ENCODE results near the gene TMEM179. TPM values are rescaled to one million over a fixed set of nuclear protein-coding genes. Genes with fewer than 3 reads are reported as not detected.
"Not testable (repeated sequence)": the region's sequence is repeated elsewhere in the genome, so short reads cannot be mapped to it uniquely, and the experiment has no call there.

The TMEM179 gene
- total RNA-seq, 2 donors from 2014 or later, result 1.4 to 6.0 TPM

DNA sequence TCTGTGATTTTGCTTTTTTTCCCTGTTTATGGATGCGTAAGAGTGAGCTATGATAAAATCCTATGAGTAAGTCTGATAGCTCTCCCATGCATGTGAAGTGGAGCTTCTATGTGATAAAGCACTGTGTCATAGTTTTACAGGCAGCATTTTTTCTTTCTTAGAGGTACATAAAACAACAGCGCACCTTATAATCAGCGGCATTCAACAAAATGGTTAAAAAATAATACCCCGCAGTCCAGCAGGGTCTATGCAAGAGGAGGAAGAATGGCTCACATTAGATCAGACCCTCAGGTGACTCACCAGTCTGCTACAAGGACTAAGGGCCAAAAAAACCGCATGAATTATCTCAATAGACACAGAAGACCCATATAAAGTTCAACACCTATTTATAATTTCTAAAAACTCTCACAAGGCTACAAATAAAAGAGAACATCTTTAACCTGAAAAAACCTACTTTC is 33.0 kb upstream of the TMEM179 start:
- intact Hi-C loops (cut with DNase I), result loop anchor here (5.0 kb wide), 1 partner anchor 500 kb away; the partner anchor contains the start of gene KIF26A
- H3K4me1 ChIP-seq (replicated peaks), result no peaks in the 10 kb centered on the region
- 64% methylated on average over 5 of the region's 5 CpGs for WGBS
- H3K27ac ChIP-seq, result no peak overlapping the region
- H3K36me3 ChIP-seq, result no peaks in the 10 kb centered on the region
- no peak for DNase-seq (ENCODE audit: low spot score)
- TF ChIP-seq POLR2AphosphoS5 (IDR thresholded peaks at IDR 0.05), result no peak
- no peak for TF ChIP-seq POLR2A (IDR thresholded peaks at IDR 0.05)
- TF ChIP-seq, protein P1, sequence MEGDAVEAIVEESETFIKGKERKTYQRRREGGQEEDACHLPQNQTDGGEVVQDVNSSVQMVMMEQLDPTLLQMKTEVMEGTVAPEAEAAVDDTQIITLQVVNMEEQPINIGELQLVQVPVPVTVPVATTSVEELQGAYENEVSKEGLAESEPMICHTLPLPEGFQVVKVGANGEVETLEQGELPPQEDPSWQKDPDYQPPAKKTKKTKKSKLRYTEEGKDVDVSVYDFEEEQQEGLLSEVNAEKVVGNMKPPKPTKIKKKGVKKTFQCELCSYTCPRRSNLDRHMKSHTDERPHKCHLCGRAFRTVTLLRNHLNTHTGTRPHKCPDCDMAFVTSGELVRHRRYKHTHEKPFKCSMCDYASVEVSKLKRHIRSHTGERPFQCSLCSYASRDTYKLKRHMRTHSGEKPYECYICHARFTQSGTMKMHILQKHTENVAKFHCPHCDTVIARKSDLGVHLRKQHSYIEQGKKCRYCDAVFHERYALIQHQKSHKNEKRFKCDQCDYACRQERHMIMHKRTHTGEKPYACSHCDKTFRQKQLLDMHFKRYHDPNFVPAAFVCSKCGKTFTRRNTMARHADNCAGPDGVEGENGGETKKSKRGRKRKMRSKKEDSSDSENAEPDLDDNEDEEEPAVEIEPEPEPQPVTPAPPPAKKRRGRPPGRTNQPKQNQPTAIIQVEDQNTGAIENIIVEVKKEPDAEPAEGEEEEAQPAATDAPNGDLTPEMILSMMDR (IDR thresholded peaks at IDR 0.05), result no peak
- H3K9me3 ChIP-seq, result no peaks in the 10 kb centered on the region
- no peaks in the 10 kb centered on the region for H3K27me3 ChIP-seq (replicated peaks; ENCODE audit: insufficient read depth)
- H3K4me3 ChIP-seq, result no peak overlapping the region

DNA sequence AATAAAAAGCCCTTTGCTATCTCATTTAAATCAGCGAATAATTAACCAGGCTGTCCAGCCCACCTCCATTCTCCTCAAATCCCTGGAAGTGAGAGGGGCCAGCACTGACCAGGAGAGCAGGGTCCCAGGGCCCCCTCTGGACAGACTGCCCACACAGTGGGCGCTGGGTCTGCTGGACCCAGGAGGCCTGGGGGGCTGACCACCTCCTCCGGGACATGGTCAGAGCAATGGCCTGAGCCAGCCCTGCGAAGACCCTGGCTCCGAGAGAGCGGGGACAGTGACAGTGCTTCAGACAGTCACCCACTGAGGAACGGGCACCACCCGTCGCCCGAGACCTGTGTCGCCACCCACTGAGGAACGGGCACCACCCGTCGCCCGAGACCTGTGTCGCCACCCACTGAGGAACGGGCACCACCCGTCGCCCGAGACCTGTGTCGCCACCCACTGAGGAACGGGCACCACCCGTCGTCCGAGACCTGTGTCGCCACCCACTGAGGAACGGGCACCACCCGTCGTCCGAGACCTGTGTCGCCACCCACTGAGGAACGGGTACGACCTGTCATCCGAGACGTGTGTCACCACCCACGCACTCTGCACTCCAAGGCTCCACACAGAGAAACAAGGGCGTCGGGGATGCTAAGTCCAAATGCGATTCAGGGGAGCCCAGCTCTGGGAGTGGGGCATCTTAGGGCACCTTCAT is 32.4 kb upstream of the TMEM179 start:
- not testable (repeated sequence) for DNase-seq (ENCODE audit: low spot score); H3K27me3 ChIP-seq (replicated peaks; ENCODE audit: insufficient read depth); H3K9me3 ChIP-seq; H3K4me3 ChIP-seq; H3K36me3 ChIP-seq; H3K27ac ChIP-seq; H3K4me1 ChIP-seq (replicated peaks)
- intact Hi-C loops (cut with DNase I), result loop anchor here (5.0 kb wide), 1 partner anchor 500 kb away; the partner anchor contains the start of gene KIF26A
- WGBS, result 75% methylated on average over 38 of the region's 39 CpGs

DNA sequence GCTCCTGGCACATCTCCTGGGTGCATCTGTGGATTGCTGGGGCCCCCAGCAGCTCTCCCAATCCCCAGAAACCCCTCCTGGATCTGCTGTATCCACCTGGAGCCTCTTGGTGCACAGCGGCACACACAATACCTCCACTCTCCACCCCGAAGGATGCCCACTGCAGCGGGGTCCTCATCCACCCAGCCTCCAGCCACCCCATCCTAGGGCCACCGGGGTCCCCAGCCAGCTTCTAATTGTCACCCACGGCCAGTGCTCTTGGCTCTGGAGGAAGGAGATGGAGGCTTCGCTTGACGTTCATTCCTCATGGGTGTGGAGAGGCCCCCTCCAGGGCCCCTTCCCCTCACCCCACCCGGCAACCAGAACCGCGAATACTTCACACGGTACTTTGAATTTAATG is 31.6 kb upstream of the TMEM179 start:
- TF ChIP-seq, protein P1 (IDR thresholded peaks at IDR 0.05), result no peak
- TF ChIP-seq POLR2A (IDR thresholded peaks at IDR 0.05) (no peak), POLR2AphosphoS5 (IDR thresholded peaks at IDR 0.05) (no peak)
- DNase-seq (ENCODE audit: low spot score), result no peak
- H3K36me3 ChIP-seq, result no peaks in the 10 kb centered on the region
- intact Hi-C loops (cut with DNase I), result loop anchor here (5.0 kb wide), 1 partner anchor 499 kb away; the partner anchor contains the start of gene KIF26A
- no peaks in the 10 kb centered on the region for H3K27me3 ChIP-seq (replicated peaks; ENCODE audit: insufficient read depth)
- WGBS, result 82% methylated on average over 11 of the region's 11 CpGs
- H3K4me1 ChIP-seq (replicated peaks), result no peaks in the 10 kb centered on the region
- no peaks in the 10 kb centered on the region for H3K9me3 ChIP-seq
- no peak overlapping the region for H3K4me3 ChIP-seq
- no peak overlapping the region for H3K27ac ChIP-seq

DNA sequence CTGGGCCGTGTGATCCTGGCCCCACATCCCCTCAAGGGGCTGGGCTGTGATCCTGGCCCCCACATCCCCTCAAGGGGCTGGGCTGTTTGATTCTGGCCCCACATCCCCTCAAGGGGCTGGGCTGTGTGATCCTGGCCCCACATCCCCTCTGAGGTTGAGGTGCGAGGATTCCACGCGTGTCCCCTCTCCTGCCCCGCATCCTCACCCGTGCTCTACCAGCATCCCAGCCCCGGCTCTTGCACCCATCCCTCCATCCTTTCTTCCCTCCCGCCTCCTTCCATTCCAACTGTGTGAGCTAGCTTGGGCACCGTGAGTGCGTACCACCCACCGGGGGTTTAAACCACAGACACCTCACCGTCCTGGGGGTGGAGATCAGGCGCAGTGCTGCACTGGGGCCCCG is 31.1 kb upstream of the TMEM179 start:
- no peaks in the 10 kb centered on the region for H3K9me3 ChIP-seq
- H3K27me3 ChIP-seq (replicated peaks; ENCODE audit: insufficient read depth), result no peaks in the 10 kb centered on the region
- no peak overlapping the region for H3K27ac ChIP-seq
- DNase-seq (ENCODE audit: low spot score), result no peak
- intact Hi-C loops (cut with DNase I), result loop anchor here (5.0 kb wide), 1 partner anchor 498 kb away; the partner anchor contains the start of gene KIF26A
- TF ChIP-seq, protein P1 (IDR thresholded peaks at IDR 0.05), result no peak
- TF ChIP-seq POLR2A (IDR thresholded peaks at IDR 0.05) (no peak), POLR2AphosphoS5 (IDR thresholded peaks at IDR 0.05) (no peak)
- 80% methylated on average over 14 of the region's 14 CpGs for WGBS
- no peaks in the 10 kb centered on the region for H3K36me3 ChIP-seq
- H3K4me1 ChIP-seq (replicated peaks), result no peaks in the 10 kb centered on the region
- no peak overlapping the region for H3K4me3 ChIP-seq

DNA sequence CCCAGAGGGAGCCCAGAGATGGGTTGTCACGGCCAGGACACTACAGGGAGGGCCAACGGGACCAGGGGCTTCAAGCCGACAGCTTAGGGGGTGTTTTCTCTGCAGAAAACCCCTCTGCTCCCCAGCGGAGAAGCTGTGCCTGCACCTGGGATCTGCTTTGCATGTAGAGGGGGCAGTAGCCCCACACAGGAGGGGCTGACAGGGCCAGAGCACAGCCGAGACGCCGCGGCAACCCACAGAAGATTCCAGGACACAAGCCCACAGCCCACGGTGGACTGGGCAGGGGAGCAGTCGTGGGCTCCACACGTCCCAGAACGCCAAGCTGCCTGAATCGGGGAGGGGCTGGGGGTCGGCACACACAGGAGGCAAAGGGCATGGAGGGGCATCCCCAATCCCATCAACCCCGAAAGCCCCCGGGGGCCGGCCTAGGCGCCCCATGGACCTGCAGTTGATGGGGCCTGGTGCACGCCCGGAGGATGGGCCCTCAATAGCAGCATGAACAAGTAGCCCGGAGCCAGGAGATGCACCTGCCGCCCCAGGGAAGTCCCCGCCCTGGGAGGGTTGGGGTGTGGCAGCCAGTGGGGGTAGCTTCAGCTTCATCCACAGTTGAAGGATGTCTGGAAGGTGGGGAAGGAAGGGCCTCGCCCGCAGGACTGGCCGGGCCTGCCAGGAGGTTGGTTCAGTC is 30.5 kb upstream of the TMEM179 start:
- no peak for DNase-seq (ENCODE audit: low spot score)
- Histone ChIP-seq H3K36me3 (no peaks in the 10 kb centered on the region), H3K27ac (no peak overlapping the region), H3K27me3 (replicated peaks; ENCODE audit: insufficient read depth) (no peaks in the 10 kb centered on the region), H3K9me3 (no peaks in the 10 kb centered on the region), H3K4me3 (no peak overlapping the region), H3K4me1 (replicated peaks) (no peaks in the 10 kb centered on the region)
- TF ChIP-seq POLR2A (IDR thresholded peaks at IDR 0.05), result no peak
- TF ChIP-seq, protein P1 (IDR thresholded peaks at IDR 0.05), result no peak
- no peak for TF ChIP-seq POLR2AphosphoS5 (IDR thresholded peaks at IDR 0.05)
- intact Hi-C loops (cut with DNase I), result loop anchor here (5.0 kb wide), 1 partner anchor 498 kb away; the partner anchor contains the start of gene KIF26A
- 85% methylated on average over 23 of the region's 26 CpGs for WGBS
